Measurements from ENCODE around the gene BLTP3A. TPM values are rescaled to one million over a fixed set of nuclear protein-coding genes. Genes with fewer than 3 reads are reported as not detected.
A peak's percentile ranks its signal among the peaks of the same experiment; 100 is the strongest.
"Not testable (repeated sequence)": the region's sequence is repeated elsewhere in the genome, so short reads cannot be mapped to it uniquely, and the experiment has no call there.

BLTP3A gene, protein sequence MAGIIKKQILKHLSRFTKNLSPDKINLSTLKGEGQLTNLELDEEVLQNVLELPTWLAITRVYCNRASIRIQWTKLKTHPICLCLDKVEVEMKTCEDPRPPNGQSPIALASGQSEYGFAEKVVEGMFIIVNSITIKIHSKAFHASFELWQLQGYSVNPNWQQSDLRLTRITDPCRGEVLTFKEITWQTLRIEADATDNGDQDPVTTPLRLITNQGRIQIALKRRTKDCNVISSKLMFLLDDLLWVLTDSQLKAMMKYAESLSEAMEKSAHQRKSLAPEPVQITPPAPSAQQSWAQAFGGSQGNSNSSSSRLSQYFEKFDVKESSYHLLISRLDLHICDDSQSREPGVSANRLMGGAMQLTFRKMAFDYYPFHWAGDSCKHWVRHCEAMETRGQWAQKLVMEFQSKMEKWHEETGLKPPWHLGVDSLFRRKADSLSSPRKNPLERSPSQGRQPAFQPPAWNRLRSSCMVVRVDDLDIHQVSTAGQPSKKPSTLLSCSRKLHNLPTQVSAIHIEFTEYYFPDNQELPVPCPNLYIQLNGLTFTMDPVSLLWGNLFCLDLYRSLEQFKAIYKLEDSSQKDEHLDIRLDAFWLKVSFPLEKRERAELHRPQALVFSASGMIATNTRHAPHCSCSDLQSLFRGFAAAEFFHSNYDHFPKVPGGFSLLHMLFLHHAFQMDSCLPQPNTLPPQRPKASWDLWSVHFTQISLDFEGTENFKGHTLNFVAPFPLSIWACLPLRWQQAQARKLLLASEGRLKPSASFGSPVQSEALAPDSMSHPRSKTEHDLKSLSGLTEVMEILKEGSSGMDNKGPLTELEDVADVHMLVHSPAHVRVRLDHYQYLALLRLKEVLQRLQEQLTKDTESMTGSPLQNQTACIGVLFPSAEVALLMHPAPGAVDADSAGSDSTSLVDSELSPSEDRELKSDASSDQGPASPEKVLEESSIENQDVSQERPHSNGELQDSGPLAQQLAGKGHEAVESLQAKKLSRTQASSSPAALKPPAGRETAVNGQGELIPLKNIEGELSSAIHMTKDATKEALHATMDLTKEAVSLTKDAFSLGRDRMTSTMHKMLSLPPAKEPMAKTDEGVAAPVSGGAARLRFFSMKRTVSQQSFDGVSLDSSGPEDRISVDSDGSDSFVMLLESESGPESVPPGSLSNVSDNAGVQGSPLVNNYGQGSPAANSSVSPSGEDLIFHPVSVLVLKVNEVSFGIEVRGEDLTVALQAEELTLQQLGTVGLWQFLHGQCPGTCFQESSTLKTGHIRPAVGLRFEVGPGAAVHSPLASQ (N-terminal part only)
- 4.4 and 6.2 TPM in 2 replicates for total RNA-seq (2014; rRNA removed; shearing (Covaris generic))

DNA sequence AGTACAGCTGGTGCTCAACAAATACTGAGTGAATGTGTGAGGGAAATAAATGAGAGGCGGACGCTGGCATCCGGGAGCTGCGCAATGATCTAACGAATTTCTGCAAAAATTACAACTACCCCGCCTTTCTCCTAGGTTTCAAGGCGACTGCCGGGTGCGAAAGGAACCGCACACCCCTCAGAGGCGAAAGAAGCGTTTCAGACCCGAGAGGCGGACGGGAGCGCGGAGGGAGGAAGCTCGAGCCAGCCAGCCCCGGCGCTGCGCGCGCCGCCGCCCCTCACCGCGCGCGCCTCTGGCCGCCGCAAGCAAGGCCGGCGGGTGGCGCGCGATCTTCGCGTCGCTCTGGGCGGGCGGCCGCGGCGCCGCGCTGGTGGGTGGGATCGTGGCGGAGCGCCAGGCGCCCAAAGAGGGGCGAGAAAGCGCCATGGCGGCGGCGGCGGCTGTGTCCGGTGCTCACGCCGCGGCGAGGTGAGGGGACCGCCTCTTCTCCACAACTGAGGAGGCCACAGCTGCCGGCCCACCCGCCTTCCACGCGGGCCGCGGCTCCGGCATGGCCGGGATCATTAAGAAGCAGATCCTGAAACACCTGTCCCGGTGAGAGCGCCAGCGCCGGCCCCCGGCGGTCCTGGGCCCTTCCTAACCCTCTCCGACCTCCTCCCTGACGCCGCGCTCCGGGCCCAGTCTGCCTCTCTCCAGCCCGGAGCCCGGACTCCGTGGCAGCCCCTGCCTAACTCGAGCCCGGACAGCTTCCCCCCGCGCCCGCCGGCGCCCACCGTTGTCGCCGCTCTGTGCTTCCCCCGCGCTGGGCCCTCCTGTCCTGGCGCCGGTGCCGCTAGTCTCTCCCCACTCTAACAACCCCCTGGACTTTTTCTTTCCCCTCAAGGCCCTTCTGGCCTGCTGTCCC, at the start of gene BLTP3A:
BLTP3A (plus strand) TSS at position 383 of the 904 bp plus-strand sequence; CDS start at position 551, 168 bp downstream.
- no peak for DNase-seq (ENCODE audit: low spot score)

DNA sequence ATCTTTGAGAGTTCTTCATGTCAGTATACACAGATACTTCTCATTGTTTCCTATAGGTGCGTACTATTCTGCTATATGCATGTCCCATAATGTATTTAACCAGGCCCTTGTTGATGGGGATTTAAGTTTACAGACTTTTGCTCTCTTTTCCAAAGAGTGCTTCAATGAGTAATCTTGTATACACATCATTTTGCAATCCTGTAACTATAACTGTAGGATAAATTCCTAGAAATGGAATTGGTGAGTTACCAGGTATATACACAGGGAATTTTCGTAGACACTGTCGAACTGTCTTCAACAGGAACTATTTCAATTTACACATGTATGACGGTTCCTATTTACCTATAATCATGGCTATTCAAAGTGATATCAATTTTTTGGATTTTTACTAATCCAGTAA, 49.8 kb upstream of the BLTP3A start:
- no peak for DNase-seq (ENCODE audit: low spot score)

DNA sequence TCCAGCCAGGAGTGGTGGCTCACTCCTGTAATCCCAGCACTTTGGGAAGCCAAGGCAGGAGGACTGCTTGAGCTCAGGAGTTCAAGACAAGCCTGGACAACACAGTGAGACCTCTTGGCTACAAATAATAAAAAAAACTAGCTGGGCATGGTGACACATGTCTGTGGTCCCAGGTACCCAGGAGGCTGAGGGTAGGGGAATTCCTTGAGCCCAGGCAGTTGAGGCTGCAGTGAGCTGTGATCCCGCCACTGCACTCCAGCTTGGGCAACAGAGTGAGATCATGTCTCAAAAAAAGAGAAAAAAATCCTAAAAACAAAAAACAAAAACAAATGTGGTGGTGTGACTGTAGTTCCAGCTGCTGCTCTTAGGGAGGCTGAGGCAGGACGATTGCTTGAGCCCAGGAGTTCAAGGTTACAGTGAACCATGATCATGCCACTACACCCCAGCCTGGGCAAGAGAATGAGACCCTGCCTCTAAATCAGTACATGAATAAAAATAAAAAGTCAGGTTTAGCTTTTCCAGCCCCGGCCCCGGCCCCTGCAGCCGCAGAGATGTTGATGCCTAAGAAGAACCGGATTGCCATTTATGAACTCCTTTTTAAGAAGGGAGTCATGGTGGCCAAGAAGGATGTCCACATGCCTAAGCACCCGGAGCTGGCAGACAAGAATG, 48.1 kb upstream of the BLTP3A start:
- DNase-seq (ENCODE audit: low spot score): no peak

DNA sequence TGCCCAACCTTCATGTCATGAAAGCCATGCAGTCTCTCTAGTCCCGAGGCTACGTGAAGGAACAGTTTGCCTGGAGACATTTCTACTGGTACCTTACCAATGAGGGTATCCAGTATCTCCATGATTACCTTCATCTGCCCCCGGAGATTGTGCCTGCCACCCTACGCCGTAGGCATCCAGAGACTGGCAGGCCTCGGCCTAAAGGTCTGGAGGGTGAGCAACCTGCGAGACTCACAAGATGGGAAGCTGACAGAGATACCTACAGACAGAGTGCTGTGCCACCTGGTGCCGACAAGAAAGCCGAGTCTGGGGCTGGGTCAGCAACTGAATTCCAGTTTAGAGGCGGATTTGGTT, 47.6 kb upstream of the BLTP3A start:
- not testable (repeated sequence) for DNase-seq (ENCODE audit: low spot score)

DNA sequence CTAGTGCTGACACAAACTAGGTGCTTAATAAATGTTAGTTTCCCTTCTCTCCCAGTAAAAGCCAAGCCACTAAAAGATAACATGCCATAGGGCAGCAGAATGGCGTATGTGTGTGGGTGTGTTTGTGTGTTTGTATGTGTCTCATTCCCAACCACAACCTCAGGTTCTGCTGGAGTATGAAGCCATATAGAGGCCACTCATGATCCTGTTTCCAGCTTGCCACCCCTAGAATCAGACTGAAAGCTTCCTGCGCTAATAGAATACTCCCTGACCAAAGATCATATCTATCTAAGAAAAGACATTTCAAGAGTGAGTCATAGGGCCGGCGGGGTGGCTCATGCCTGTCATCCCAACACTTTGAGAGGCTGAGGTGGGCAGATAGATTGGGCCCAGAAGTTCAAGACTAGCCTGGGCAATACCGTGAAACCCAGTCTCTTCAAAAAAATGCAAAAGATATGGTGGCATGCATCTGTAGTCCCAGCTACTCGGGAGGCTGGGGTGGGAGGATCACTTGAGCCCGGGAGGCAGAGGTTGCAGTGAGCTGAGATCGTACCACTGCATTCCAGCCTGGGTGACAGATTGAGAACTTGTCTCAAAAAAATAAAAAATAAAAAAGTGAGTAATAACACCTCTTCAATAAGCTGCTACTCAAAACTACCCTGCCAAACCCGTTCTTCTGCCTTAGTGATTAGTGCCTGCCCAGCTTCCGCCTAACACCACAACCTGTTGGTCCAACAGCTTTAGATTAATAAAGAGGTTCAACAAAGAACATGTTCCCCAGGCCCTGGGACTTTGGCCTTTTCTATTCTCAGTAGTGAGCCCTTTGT, 46.4 kb upstream of the BLTP3A start:
- peak; percentile 25 for DNase-seq (ENCODE audit: low spot score)

DNA sequence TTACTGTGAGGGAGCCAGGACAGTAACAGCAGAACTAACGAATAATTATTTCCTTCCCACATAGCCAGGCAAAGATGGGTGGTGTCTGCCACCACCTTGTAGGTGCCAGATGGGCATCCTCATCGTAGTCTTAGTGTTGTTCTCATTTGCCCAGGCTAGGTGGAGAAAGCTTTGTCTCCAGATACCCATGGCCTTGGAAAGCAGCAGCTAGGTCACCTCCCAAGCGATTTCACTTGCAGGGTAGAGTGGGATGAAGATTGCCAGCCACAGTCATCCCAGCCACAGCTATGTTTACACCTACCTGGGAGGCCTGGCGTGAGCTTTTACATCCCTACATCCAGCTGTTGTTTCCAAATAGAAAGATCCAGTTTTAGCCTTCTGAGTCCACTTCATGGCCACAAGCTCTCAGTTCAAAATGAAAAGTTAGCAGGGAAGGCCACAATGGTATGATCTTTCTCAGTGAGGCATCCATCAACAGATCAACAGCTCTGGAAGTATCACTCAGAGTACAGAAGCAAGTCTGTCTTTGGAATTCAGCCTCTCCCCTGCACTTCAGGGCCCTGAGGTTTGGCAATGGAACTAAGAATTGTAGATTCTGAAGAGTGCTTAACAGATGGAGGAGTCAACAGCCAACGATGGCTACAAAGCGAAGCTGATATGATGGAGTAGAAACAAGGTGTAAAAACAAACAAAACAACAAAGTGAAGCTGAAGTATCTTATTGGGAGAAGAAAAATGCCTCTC, 45.6 kb upstream of the BLTP3A start:
- no peak for DNase-seq (ENCODE audit: low spot score)

DNA sequence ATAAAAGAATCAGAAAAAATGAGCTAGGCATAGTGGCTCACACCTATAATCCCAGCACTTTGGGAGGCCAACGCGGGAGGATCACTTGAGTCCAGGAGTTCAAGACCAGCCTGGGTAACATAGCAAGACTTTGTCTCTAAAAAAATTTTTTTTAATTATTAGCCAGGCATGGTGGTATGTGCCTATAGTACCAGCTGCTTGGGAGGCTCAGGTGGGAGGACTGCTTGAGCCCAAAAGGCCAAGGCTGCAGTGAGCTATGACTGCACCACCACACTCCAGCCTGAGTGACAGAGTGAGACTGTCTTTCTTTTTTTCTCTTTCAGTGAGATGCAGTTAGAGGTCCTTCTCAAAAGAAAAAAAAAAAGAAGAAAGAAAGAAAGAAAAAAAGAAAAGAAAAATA, 43.1 kb upstream of the BLTP3A start:
- DNase-seq (ENCODE audit: low spot score): no peak

DNA sequence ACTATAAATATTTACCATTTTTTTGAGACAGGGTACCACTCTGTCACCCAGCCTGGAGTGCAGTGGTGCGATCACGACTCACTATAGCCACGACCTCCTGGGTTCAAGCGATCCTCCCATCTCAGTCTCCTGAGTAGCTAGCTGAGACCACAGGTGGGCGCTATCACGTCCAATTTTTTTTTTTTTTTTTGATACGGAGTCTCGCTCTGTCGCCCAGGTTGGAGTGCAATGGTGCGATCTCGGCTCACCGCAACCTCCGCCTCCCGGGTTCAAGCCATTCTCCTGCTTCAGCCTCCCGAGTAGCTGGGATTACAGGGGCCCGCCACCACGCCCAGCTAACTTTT, 35.4 kb upstream of the BLTP3A start:
- peak; percentile 28 for DNase-seq (ENCODE audit: low spot score)

DNA sequence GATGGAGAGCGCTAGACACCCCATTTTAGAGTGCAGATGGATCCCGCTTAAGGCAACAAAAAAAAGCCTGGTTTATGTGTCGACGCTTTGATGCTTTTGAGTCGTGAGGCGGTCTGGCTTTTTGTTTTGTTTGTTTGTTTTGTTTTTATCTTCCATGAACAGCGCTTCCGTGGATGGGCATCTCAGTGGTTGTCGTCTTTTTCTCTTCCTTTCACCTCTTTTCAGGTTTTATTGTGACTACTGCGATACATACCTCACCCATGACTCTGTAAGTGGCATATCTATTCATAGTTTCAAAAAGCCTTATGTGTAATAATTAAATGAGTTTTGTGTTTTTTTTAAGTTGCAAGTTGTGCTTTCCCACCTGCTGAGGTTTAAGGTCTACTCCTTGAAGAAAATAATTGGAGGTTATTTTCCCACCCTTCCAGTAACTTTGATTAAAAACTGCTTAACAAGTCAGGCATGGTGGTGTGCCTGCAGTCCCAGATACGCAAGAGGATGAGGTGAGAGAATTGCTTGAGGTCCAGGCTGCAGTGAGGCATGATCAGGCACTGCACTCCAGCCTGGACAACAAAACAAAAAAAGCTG, 34.1 kb upstream of the BLTP3A start:
- no peak for DNase-seq (ENCODE audit: low spot score)

DNA sequence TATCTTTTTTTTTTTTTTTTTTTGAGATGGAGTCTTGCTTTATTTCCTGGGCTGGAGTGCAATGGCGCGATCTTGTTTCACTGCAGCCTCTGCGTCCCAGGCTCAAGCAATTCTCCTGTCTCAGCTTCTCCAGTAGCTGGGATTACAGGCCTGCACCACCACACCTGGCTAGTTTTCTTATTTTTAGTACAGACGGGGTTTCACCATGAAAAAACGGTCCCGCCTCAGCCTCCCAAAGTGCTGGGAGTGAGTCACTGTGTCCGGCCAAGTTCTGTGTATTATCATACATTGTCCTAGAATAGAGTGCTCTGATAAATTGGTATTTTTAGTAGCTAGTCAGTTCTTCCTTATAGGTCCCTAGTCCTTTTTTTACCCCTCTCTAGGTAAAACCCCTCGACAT, 31.8 kb upstream of the BLTP3A start:
- no peak for DNase-seq (ENCODE audit: low spot score)

DNA sequence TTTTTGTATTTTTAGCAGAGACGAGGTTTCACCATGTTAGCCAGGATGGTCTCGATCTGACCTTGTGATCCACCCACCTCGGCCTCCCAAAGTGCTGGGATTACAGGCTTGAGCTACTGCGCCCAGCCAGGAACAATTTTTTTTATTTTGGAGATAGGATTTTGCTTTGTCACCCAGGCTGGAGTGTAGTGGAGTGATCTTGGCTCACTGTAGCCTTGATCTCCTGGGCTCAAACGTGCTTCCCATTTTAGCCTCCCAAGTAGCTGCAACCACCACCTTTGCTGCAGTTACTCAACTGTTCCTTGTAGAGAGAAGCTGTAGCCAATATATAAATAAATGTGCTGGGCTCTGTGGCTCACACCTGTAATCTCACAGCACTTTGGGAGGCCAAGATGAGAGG, 30.2 kb upstream of the BLTP3A start:
- not testable (repeated sequence) for DNase-seq (ENCODE audit: low spot score)

DNA sequence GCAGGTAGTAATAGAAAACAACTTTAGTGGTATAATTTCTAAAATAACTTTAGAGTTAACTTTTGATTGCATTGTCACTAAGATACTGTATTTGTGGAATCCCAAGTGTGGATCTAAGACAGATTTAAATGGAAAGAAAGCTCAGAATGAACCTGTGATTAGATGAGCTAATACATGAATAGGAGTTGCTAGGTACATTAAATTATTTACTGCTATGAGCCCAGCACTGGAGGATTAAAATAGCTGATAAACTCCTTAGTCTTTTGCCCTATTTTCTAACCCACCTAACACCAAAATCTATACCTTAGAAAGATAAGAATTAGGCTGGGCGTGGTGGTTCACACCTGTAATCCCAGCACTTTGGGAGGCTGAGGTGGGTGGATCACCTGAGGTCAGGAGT, 23.7 kb upstream of the BLTP3A start:
- DNase-seq (ENCODE audit: low spot score): no peak

DNA sequence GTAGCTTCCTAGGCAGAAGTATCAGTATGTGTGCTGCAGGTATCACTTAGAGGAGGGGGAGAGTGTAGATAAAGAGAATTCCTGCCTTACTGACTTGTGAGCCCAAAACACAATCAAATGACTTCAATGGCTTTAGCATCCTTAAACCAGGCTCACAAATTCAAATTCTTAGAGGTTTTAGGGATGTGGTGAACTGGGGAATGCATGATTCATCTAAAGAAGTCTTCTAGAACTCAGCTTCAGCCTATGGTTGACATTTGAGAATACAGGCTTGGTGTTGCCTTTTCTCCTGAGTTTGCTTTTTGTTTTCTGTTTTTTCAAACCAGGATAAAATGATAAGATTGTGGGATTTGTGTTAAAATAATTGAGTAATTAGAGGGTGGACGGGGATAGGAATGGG, 20.2 kb upstream of the BLTP3A start:
- DNase-seq (ENCODE audit: low spot score): no peak

DNA sequence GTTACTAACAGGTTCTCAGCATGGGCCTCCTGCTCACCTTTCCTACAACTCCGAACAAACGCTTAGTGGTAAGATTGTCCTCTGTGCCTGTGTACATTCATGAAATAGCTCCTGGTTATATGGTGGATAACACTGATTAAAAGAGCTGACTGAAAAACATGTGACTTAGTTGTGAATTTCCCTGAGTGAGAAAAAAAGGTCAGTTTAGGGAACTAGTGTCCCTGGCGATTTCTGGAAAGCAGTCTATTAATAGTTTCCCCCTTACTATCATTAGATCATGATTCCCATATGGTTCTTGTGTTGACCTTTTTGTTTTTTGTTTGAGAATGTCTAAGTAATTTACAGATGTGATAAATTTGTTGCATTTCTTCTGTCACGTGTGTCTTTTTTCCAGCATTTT, 18.9 kb upstream of the BLTP3A start:
- DNase-seq (ENCODE audit: low spot score): no peak

DNA sequence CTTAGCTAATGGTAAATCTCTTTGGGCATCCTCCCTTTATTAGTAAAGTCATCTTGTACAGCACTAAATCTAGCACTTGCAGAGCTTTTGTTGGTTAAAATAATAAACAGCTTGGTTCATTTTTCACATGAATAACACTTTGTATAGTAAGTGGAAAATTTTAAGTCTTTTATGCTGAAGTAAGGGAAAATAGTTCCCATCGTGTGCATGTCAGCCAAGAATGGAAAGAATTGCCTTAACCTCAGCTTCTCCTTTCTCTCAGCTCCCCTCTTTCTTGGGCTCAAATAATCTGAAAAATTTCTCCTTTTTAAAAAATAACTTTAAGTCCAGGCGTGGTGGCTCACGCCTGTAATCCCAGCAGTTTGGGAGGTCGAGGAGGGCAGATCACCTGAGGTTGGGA, 18.0 kb upstream of the BLTP3A start:
- DNase-seq (ENCODE audit: low spot score): no peak

DNA sequence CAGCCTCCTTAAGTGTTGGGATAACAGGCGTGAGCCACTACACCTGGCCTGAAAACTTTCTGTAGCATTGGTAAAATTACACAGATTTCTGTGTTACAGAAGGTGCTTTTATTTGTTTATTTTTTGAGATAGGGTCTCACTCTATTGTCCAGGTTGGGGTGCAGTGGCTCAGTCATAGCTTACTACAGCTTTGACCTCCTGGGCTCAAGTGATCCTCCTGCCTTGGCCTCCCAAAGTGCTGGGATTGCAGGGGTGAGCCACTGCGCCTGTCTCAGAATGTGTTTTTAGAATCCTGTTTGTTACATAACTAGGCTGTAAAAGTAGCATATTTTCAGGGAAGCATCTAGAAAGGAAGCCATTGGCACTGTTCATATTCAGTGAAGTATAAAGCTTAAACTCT, 16.9 kb upstream of the BLTP3A start:
- DNase-seq (ENCODE audit: low spot score): no peak

DNA sequence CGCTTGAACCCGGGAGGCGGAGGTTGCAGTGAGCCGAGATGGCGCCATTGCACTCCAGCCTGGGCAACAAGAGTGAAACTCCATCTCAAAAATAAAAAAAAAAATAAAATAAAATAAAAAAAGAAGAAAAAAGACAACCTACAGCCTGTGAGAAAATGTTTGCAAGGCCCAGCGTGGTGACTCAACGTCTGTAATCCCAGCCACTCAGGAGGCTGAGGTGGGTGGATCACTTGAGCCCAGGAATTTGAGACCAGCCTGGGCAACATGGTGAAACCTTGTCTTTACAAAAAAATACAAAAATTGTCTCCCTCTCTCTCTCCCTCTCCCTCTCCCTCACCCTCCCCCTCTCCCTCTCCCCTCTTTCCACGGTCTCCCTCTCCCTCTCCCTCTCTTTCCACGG, 6.5 kb upstream of the BLTP3A start:
- DNase-seq (ENCODE audit: low spot score): not testable (repeated sequence)

DNA sequence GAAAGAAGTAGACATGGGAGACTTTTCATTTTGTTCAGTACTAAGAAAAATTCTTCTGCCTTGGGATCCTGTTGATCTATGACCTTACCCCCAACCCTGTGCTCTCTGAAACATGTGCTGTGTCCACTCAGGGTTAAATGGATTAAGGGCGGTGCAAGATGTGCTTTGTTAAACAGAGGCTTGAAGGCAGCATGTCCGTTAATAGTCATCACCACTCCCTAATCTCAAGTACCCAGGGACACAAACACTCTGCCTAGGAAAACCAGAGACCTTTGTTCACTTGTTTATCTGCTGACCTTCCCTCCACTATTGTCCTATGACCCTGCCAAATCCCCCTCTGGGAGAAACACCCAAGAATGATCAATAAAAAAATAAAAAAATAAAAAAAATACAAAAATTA, 4.7 kb upstream of the BLTP3A start:
- not testable (repeated sequence) for DNase-seq (ENCODE audit: low spot score)

DNA sequence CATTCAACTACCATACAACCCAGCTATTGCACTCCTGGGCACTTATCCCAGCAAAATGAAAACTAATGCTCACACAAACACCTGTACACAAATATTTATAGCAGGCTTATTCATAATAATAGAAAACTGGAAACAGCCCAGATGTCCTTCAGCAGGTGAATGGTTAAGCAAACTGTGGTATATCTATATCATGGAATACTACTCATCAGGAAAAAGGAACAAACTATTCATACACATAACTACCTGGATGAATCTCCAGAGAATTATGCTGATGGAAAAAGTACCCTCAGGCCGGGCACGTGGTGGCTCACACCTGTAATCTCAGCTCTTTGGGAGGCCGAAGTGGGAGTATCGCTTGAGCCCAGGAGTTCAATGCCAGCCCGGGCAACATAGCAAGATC, 3.8 kb upstream of the BLTP3A start:
- DNase-seq (ENCODE audit: low spot score): no peak
